ENCODE results near the gene GDPD3. TPM values are rescaled to one million over a fixed set of nuclear protein-coding genes. Genes with fewer than 3 reads are reported as not detected.

GDPD3 gene
- total RNA-seq, 1 experiment from 2014 or later = 8.4 TPM

- peaks cover 5% of the 10 kb centered on the region; the same call in 1 of the 2 replicates for H3K4me1 ChIP-seq
- peak in 1 of 2 experiments; percentile 47 for DNase-seq
- no peaks in the 10 kb centered on the region for H3K36me3 ChIP-seq (ENCODE audit: control insufficient read depth, insufficient read depth, low read length)
- Mint-ChIP-seq H3K27me3 (ENCODE audit: insufficient read depth, unreplicated experiment) (no peaks in the 10 kb centered on the region), H3K4me3 (ENCODE audit: unreplicated experiment) (peak overlapping the region; percentile 7), H3K4me1 (ENCODE audit: low read depth, unreplicated experiment) (peaks cover 8% of the 10 kb centered on the region), H3K27ac (ENCODE audit: unreplicated experiment) (no peak overlapping the region), H3K36me3 (ENCODE audit: insufficient read depth, unreplicated experiment) (peaks cover 19% of the 10 kb centered on the region), H3K9me3 (ENCODE audit: unreplicated experiment) (no peaks in the 10 kb centered on the region)
- TF ChIP-seq, protein P1, sequence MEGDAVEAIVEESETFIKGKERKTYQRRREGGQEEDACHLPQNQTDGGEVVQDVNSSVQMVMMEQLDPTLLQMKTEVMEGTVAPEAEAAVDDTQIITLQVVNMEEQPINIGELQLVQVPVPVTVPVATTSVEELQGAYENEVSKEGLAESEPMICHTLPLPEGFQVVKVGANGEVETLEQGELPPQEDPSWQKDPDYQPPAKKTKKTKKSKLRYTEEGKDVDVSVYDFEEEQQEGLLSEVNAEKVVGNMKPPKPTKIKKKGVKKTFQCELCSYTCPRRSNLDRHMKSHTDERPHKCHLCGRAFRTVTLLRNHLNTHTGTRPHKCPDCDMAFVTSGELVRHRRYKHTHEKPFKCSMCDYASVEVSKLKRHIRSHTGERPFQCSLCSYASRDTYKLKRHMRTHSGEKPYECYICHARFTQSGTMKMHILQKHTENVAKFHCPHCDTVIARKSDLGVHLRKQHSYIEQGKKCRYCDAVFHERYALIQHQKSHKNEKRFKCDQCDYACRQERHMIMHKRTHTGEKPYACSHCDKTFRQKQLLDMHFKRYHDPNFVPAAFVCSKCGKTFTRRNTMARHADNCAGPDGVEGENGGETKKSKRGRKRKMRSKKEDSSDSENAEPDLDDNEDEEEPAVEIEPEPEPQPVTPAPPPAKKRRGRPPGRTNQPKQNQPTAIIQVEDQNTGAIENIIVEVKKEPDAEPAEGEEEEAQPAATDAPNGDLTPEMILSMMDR (IDR thresholded peaks at IDR 0.05; ENCODE audit: insufficient read depth in 1 of 2, low read depth in 1 of 2, low read length in 1 of 2, severe bottlenecking in 1 of 2, unreplicated experiment in 1 of 2) = peak; percentile 24 to 37
- H3K27me3 ChIP-seq (replicated peaks; ENCODE audit: control insufficient read depth, insufficient read depth, low read length) = no peaks in the 10 kb centered on the region
- no peak overlapping the region for H3K4me3 ChIP-seq (ENCODE audit: low read depth, low read length)
- intact Hi-C loops (cut with micrococcal nuclease; ENCODE audit: unreplicated experiment) = no loop called here
- POLR2A ChIA-PET = interaction anchor here (1.6 kb wide), 1 partner anchor 10 kb away, joined by 7 read pairs; the partner anchor contains the start of gene ALDOA
- H3K9me3 ChIP-seq = no peaks in the 10 kb centered on the region
- CTCF ChIA-PET = interaction anchor here (1.2 kb wide), 1 partner anchor 12 kb away, joined by 3 read pairs; no protein-coding TSS in a partner anchor
- BruUV-seq (replicated peaks) = no TSS peak
Measured at GRCh38 chr16:30054959-30055553, 58.3 kb downstream of the GDPD3 start.

Other genes with a start within 250 kb of the GDPD3 start
- gene SEZ6L2, start 214.0 kb downstream of the GDPD3 start, total RNA-seq (2022) = 24.1 and 26.3 TPM in 2 replicates
- gene ASPHD1, start 213.0 kb downstream of the GDPD3 start, total RNA-seq (2022) = 13.2 and 14.7 TPM in 2 replicates
- gene KCTD13, start 187.3 kb downstream of the GDPD3 start, total RNA-seq (2022) = 13.0 and 14.9 TPM in 2 replicates
- 54.5 and 57.7 TPM in 2 replicates for gene TMEM219, start 151.5 kb downstream of the GDPD3 start, total RNA-seq (2022)
- 45.8 and 47.1 TPM in 2 replicates for gene TAOK2, start 139.7 kb downstream of the GDPD3 start, total RNA-seq (2022)
- 22.7 and 23.3 TPM in 2 replicates for gene HIRIP3, start 117.9 kb downstream of the GDPD3 start, total RNA-seq (2022)
- gene INO80E, start 117.3 kb downstream of the GDPD3 start, total RNA-seq (2022) = 58.6 and 58.8 TPM in 2 replicates
- 3.5 and 4.5 TPM in 2 replicates for gene DOC2A, start 102.5 kb downstream of the GDPD3 start, total RNA-seq (2022)
- gene C16orf92, start 90.3 kb downstream of the GDPD3 start, total RNA-seq (2022) = not detected in 2 replicates
- 0.48 and 0.60 TPM in 2 replicates for gene TLCD3B, start 82.3 kb downstream of the GDPD3 start, total RNA-seq (2022)
- 675 and 802 TPM in 2 replicates for gene ALDOA, start 47.8 kb downstream of the GDPD3 start, total RNA-seq (2022)
- 130 and 134 TPM in 2 replicates for gene PPP4C, start 37.5 kb downstream of the GDPD3 start, total RNA-seq (2022)
- 1.1 and 1.6 TPM in 2 replicates for gene TBX6, start 21.6 kb downstream of the GDPD3 start, total RNA-seq (2022)
- gene YPEL3, start 17.3 kb downstream of the GDPD3 start, total RNA-seq (2022) = 24.4 and 26.3 TPM in 2 replicates
- 64.0 and 71.9 TPM in 2 replicates for gene MAPK3, start 9.7 kb upstream of the GDPD3 start, total RNA-seq (2022)
- gene CORO1A, start 70.1 kb upstream of the GDPD3 start, total RNA-seq (2022) = 0.95 and 1.2 TPM in 2 replicates
- gene BOLA2B, start 80.1 kb upstream of the GDPD3 start, total RNA-seq (2022) = 96.5 and 114 TPM in 2 replicates
- 19.1 and 19.9 TPM in 2 replicates for gene SLX1A, start 80.3 kb upstream of the GDPD3 start, total RNA-seq (2022)
- gene SULT1A3, start 85.7 kb upstream of the GDPD3 start, total RNA-seq (2022) = 8.3 and 9.1 TPM in 2 replicates
- gene NPIPB13, start 134.9 kb upstream of the GDPD3 start, total RNA-seq (2022) = 6.7 and 7.8 TPM in 2 replicates
- 50.1 and 51.8 TPM in 2 replicates for gene CD2BP2, start 241.8 kb upstream of the GDPD3 start, total RNA-seq (2022)